HG03045 (cell line): ENCODE results near the gene FSTL4.
"Not testable (repeated sequence)": the region's sequence is repeated elsewhere in the genome, so short reads cannot be mapped to it uniquely, and the experiment has no call there.

Experiments
- ATAC-seq: cut with Tn5 transposase; IDR thresholded peaks from one replicate; pipeline ENCODE4 v1.9.1; 2021; ENCODE audit warnings: mild to moderate bottlenecking, moderate library complexity; ENCODE audit not compliant: unreplicated experiment

The FSTL4 gene

GRCh38 chr5:133559960-133560359 is 52.4 kb downstream of the FSTL4 start:
- ATAC-seq: no peak

GRCh38 chr5:133556551-133556950 is 55.8 kb downstream of the FSTL4 start:
- no peak for ATAC-seq

GRCh38 chr5:133554279-133554678 is 58.1 kb downstream of the FSTL4 start:
- ATAC-seq: no peak

GRCh38 chr5:133552925-133553525 is 59.3 kb downstream of the FSTL4 start:
- ATAC-seq: peak; percentile 61

GRCh38 chr5:133546500-133546899 is 65.8 kb downstream of the FSTL4 start:
- ATAC-seq: no peak

GRCh38 chr5:133544346-133544745 is 68.0 kb downstream of the FSTL4 start:
- no peak for ATAC-seq

- no peak for ATAC-seq
Observed at GRCh38 chr5:133539818-133540217, 72.5 kb downstream of the FSTL4 start.

GRCh38 chr5:133538718-133539117 is 73.6 kb downstream of the FSTL4 start:
- ATAC-seq: no peak

- ATAC-seq: not testable (repeated sequence)
Observed at GRCh38 chr5:133535241-133535929, 77.0 kb downstream of the FSTL4 start.

GRCh38 chr5:133534566-133534965 is 77.8 kb downstream of the FSTL4 start:
- no peak for ATAC-seq

- ATAC-seq: no peak
Observed at GRCh38 chr5:133533541-133533940, 78.8 kb downstream of the FSTL4 start.

- ATAC-seq: no peak
Observed at GRCh38 chr5:133531594-133531993, 80.7 kb downstream of the FSTL4 start.

GRCh38 chr5:133531178-133531577 is 81.2 kb downstream of the FSTL4 start:
- peak; percentile 73 for ATAC-seq

GRCh38 chr5:133530270-133530669 is 82.1 kb downstream of the FSTL4 start:
- no peak for ATAC-seq

GRCh38 chr5:133528841-133529240 is 83.5 kb downstream of the FSTL4 start:
- no peak for ATAC-seq

GRCh38 chr5:133527311-133527710 is 85.0 kb downstream of the FSTL4 start:
- ATAC-seq: no peak

- no peak for ATAC-seq
Observed at GRCh38 chr5:133526368-133526767, 86.0 kb downstream of the FSTL4 start.

GRCh38 chr5:133525126-133525525 is 87.2 kb downstream of the FSTL4 start:
- ATAC-seq: no peak

- no peak for ATAC-seq
Observed at GRCh38 chr5:133524666-133525065, 87.7 kb downstream of the FSTL4 start.

- ATAC-seq: no peak
Observed at GRCh38 chr5:133523961-133524586, 88.3 kb downstream of the FSTL4 start.

- no peak for ATAC-seq
Observed at GRCh38 chr5:133523013-133523658, 89.2 kb downstream of the FSTL4 start.

- no peak for ATAC-seq
Observed at GRCh38 chr5:133521801-133522200, 90.5 kb downstream of the FSTL4 start.
